ENCODE measurements around the gene CFAP300.
A peak's percentile ranks its signal among the peaks of the same experiment; 100 is the strongest.

The CFAP300 gene

DNA sequence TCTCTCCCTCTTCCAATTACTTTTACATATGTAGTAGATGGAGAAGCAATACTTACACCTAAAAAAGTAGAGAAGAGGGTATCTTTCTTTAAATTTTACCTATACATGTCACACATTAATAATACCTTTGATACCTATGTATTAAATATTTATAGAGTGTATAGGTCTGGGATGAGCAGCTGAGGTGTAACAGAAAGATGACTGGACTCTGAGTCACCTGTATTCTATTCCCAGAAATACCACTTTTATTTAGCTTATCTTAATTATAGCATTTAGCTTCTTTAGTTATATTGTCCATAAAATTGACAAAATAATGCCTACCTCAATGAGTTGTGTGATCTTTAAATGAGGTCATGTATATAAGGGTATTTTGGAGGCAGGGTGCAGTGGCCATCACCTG lies 32.4 kb downstream of the CFAP300 start:
- DNase-seq: no peak

DNA sequence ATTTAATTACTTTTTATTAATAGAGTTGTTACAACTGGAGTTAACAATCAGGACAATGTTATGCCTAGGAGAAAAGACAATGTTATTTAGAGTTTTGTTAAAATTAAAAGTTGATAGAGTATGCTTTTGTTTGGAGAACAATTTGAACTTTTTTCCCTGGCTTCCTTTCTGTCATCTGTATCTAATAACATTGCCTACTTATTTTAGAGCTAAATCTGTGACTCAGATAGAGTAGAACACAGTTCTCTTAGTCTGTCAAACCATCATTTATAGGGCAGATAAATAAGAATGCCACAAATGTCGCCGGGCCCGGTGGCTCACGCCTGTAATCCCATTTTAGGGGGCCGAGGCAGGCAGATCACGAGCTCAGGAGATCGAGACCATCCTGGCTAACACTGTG lies 34.1 kb downstream of the CFAP300 start:
- no peak for DNase-seq

DNA sequence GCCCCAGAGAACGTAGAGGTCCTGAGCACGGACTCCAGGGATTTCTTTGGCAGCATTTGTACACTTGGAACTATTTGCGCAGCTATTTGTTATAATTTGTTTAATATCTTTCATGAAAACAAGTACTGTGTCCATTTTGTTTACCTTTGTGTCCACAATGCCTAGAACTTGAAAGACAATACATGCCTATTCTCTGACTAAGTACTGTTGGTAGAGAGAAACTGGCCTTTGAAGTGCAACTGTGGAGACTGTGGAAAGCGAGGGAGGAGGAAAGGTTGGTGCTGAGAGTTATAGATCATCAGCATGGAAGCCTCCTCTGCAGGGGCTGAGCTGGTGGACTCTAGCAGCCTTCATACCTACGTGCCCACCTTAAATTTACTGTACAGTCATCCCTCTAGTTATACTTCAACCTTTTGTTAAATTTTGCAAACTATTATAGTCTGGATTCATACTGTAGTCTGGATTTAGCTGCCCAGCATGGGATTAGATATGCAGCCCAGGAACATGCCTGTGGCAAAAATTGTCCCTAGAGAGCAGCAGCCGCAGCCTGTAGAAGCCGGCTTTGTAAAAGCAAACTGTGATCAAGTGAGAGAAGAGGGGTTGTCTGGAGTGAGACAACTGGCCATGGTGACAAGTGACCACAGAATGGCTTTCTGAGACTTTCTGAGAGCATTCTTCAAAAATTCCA lies 38.8 kb downstream of the CFAP300 start:
- no peak for DNase-seq

- no peak for DNase-seq
These were observed 49.9 kb downstream of the CFAP300 start for GRCh38 chr11:102097186-102097585.

GRCh38 chr11:102099755-102100154 lies 52.5 kb downstream of the CFAP300 start:
- no peak for DNase-seq

GRCh38 chr11:102108734-102109440 lies 61.6 kb downstream of the CFAP300 start:
- DNase-seq: no peak

- DNase-seq: peak; percentile 73
These were observed 62.9 kb downstream of the CFAP300 start, which contains the start of gene YAP1 for GRCh38 chr11:102109896-102110760. YAP1 (plus strand) TSS chr11:102110447; CDS start chr11:102110849, 402 bp downstream.

GRCh38 chr11:102110761-102111010 lies 63.4 kb downstream of the CFAP300 start:
- no peak for DNase-seq

- DNase-seq: no peak
These were observed 64.0 kb downstream of the CFAP300 start for GRCh38 chr11:102111011-102111786.

DNA sequence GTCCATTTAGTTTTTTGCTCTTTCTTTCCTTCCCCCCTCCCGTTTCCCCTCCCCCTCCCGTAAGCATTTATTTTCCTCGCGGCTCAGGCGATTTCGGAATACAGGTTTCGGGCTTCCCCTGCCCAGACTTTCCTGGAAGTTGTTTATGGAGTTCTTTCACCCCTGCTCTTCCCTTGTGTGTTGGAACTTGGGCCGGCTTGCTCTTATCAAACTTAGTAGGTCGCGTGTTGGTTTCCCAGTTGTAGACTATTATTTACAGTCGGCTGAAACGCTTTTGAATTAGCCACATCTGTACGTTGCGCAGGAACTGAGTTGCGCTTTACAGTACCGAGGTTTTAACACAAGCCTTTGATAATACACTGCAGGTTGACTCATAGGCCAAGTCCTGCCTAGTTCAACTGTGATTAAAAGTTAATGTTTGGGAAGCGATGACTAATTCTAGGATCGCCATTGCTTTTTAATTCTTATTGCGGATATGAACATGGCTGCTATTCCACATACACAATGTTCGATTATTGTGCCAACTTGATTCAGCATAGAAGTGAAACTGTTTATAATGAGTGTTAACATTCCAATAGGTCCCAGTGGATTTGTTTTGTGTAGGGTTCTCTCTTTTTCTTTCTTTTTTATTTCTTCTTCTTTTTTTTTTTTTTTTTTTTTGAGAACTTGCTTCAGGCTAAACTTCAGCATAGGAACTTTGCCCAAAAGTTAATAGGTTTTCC lies 64.7 kb downstream of the CFAP300 start:
- peak; percentile 7 for DNase-seq

GRCh38 chr11:102112509-102112821 lies 65.2 kb downstream of the CFAP300 start:
- DNase-seq: no peak

DNA sequence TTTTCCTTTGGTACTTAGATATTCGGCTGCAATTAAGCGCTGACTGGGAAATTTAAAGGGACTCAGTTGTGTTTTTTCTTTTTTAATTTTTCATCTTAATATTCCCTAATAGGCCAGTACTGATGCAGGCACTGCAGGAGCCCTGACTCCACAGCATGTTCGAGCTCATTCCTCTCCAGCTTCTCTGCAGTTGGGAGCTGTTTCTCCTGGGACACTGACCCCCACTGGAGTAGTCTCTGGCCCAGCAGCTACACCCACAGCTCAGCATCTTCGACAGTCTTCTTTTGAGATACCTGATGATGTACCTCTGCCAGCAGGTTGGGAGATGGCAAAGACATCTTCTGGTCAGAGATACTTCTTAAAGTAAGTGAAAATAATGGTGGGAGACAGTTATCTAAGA lies 66.8 kb downstream of the CFAP300 start:
- DNase-seq: no peak

DNA sequence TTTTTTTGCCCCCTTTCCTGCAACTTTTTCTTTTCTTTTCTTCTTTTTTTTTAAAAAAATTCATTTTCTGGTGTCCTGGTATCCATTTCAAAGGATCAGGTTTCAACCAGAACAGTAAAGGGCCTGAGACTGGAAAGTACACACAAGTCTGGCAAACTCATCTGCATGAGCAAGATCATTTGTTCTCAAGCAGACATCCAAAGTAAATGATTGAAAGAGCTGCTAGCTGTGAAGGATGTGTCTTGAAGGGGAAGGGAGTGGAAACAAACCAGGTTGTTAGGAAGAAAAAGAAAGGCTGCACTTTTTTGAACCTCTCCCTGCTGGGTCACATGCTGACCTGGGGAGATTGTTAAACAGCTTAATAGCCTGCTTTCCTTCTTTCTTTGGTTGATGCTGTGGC lies 68.3 kb downstream of the CFAP300 start:
- DNase-seq: no peak

DNA sequence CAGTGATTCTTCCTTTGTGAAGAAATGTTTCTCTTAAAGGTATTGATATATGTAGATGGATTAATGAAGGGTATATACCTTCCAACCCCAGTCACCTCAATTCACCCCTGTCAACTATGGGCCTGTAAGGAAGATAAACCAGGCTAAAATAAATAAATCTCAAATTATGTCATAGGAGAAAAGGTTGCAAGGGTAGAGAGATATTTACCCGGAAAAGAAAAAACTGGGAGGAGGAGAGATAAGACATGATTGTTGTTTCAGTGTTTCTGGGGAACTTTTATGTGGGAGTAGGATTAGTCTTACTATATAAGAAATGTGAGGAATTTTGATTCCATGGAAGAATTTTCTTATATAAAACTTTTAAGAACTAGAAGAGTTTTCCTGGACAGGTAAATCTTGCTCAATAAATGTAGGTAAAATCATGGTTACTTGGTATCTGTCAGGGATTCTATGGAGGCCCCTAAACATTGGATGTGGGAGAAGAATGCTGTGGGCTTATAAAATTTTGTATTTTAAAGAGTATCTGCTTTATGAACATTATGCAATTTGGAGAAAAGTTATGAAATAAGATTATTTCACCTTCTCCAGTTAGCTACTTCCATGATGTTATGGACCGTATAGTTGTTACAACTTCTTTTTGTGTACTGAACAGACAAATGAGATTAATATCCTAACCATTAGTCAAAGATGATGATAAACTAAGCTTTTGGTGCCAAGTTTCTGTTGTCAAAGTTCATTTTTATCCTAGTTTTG lies 69.4 kb downstream of the CFAP300 start:
- no peak for DNase-seq

GRCh38 chr11:102117472-102118113 lies 70.4 kb downstream of the CFAP300 start:
- DNase-seq: no peak

DNA sequence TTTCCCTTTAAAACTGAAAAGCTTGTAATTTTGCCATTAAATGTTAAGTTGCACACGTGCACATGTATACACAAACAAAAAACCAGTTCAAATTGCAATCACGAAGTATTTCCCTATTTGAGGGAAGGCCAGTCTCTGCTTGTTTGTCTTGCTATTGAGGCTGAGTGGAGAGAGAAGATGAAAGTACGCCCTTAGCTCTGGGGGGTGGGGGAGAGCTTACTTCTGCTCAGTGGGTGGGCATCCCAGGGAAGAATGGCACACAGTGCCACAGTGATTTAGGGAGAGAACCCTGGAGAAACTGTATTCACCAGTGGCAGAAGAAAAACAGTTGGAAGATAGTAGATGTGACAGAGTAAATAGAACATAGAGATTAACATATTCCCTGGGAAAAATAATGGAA lies 71.7 kb downstream of the CFAP300 start:
- no peak for DNase-seq

DNA sequence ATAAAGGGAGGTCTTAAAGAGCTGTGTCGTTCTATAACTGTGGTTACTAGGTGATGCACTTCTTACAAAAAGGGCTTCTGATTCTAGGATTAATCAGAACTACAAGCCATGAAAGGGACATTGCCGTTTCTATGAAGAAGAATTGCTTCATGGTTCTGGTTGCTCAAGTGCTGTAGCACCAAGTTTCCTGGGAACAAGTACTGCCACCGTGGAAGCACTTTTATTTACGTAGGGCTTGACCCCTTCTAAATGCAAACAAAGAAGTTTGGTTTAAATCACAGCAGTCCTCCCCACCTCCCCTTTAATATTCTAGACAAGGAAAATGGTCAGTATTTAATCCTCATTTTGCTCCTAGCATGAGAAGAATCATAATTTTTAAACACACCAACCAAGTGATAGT lies 72.8 kb downstream of the CFAP300 start:
- no peak for DNase-seq

- no peak for DNase-seq
These were observed 73.3 kb downstream of the CFAP300 start for GRCh38 chr11:102120437-102120973.

- no peak for DNase-seq
These were observed 74.1 kb downstream of the CFAP300 start for GRCh38 chr11:102121329-102121728.
